BLaER1 (cell line): ENCODE results near the gene CEP55.

Source experiments
- H3K27ac ChIP-seq: shearing (Covaris generic); formaldehyde crosslinking; 2 replicates; pipeline ENCODE4 v1.8.1; 2022
- H3K27me3 ChIP-seq: shearing (Covaris generic); formaldehyde crosslinking; 2 replicates; pipeline ENCODE4 v1.8.1; 2022
- H3K36me3 ChIP-seq: shearing (Covaris generic); formaldehyde crosslinking; 2 replicates; pipeline ENCODE4 v1.8.1; 2022
- H3K4me1 ChIP-seq: shearing (Covaris generic); formaldehyde crosslinking; 2 replicates; pipeline ENCODE4 v1.8.1; 2022
- H3K4me2 ChIP-seq: shearing (Covaris generic); formaldehyde crosslinking; 2 replicates; pipeline ENCODE4 v1.8.1; 2022
- H3K4me3 ChIP-seq: shearing (Covaris generic); formaldehyde crosslinking; 2 replicates; pipeline ENCODE4 v1.8.1; 2022
- H3K9ac ChIP-seq: shearing (Covaris generic); formaldehyde crosslinking; 2 replicates; pipeline ENCODE4 v1.8.1; 2022
- H3K9me3 ChIP-seq: shearing (Covaris generic); formaldehyde crosslinking; 2 replicates; pipeline ENCODE4 v1.8.1; 2022
- H4K20me1 ChIP-seq: shearing (Covaris generic); formaldehyde crosslinking; 2 replicates; pipeline ENCODE4 v1.8.1; 2022
- Cebpa-rat ChIP-seq: shearing (Covaris generic); IDR thresholded peaks from 2 replicates; pipeline ENCODE4 v1.8.1; 2022

CEP55 gene

GRCh38 chr10:93482145-93482834 lies 14.1 kb upstream of the CEP55 start, which contains the start of gene MYOF:
MYOF (minus strand) TSS chr10:93482334; CDS start chr10:93482194, 140 bp downstream.
- H3K27ac ChIP-seq, result no peak within 1 kb of the TSS
- H3K36me3 ChIP-seq, result no peaks in the 10 kb centered on the region
- no peak for TF ChIP-seq Cebpa-rat

GRCh38 chr10:93485690-93486089 lies 10.7 kb upstream of the CEP55 start:
- H3K4me2 ChIP-seq, result no peak overlapping the region
- H3K27me3 ChIP-seq, result peaks cover 17% of the 10 kb centered on the region
- no peaks in the 10 kb centered on the region for H3K9me3 ChIP-seq
- H3K4me3 ChIP-seq, result no peak overlapping the region
- H4K20me1 ChIP-seq, result no peaks in the 10 kb centered on the region
- no peak for TF ChIP-seq Cebpa-rat
- H3K4me1 ChIP-seq, result peaks cover 12% of the 10 kb centered on the region
- no peaks in the 10 kb centered on the region for H3K36me3 ChIP-seq
- H3K27ac ChIP-seq, result no peak overlapping the region
- no peak overlapping the region for H3K9ac ChIP-seq

More at GRCh38 chr10:93482145-93482834, 14.1 kb upstream of the CEP55 start, which contains the start of gene MYOF:
- peak within 1 kb of the TSS; percentile 20; the same call in 1 of the 2 replicates for H3K9ac ChIP-seq
- peaks cover 18% of the 10 kb centered on the region for H3K27me3 ChIP-seq
- no peaks in the 10 kb centered on the region for H3K9me3 ChIP-seq
- peaks cover 12% of the 10 kb centered on the region for H3K4me1 ChIP-seq
- no peaks in the 10 kb centered on the region for H4K20me1 ChIP-seq
- peak within 1 kb of the TSS; percentile 65 for H3K4me3 ChIP-seq
- peak within 1 kb of the TSS; percentile 84 for H3K4me2 ChIP-seq

GRCh38 chr10:93488956-93489528 lies 7.4 kb upstream of the CEP55 start:
- Histone ChIP-seq H3K4me1 (no peaks in the 10 kb centered on the region), H3K9ac (no peak overlapping the region), H3K36me3 (no peaks in the 10 kb centered on the region), H3K9me3 (no peaks in the 10 kb centered on the region), H3K4me3 (no peak overlapping the region), H3K27ac (no peak overlapping the region), H3K4me2 (no peak overlapping the region), H4K20me1 (no peaks in the 10 kb centered on the region), H3K27me3 (no peaks in the 10 kb centered on the region)
- TF ChIP-seq Cebpa-rat, result no peak

GRCh38 chr10:93491602-93492121 lies 4.8 kb upstream of the CEP55 start:
- no peak overlapping the region for H3K4me3 ChIP-seq
- H3K4me2 ChIP-seq, result no peak overlapping the region
- H3K36me3 ChIP-seq, result no peaks in the 10 kb centered on the region
- no peak overlapping the region for H3K9ac ChIP-seq
- no peaks in the 10 kb centered on the region for H4K20me1 ChIP-seq
- TF ChIP-seq Cebpa-rat, result no peak
- no peak overlapping the region for H3K27ac ChIP-seq
- no peaks in the 10 kb centered on the region for H3K27me3 ChIP-seq
- H3K9me3 ChIP-seq, result no peaks in the 10 kb centered on the region
- peaks cover 6% of the 10 kb centered on the region for H3K4me1 ChIP-seq

GRCh38 chr10:93493162-93493561 lies 3.2 kb upstream of the CEP55 start:
- Histone ChIP-seq H3K27me3 (no peaks in the 10 kb centered on the region), H3K9me3 (no peaks in the 10 kb centered on the region), H3K36me3 (no peaks in the 10 kb centered on the region), H3K27ac (no peak overlapping the region), H3K4me1 (peaks cover 20% of the 10 kb centered on the region), H3K4me3 (no peak overlapping the region), H4K20me1 (no peaks in the 10 kb centered on the region), H3K4me2 (no peak overlapping the region), H3K9ac (no peak overlapping the region)
- TF ChIP-seq Cebpa-rat, result no peak

- no peaks in the 10 kb centered on the region for H4K20me1 ChIP-seq
- TF ChIP-seq Cebpa-rat, result no peak
- H3K9ac ChIP-seq, result no peak overlapping the region
- 0 out of 2 replicates have a peak, but pooled peaks cover under 1% of the 10 kb centered on the region for H3K36me3 ChIP-seq
- no peaks in the 10 kb centered on the region for H3K9me3 ChIP-seq
- H3K4me1 ChIP-seq, result peaks cover 26% of the 10 kb centered on the region
- no peak overlapping the region for H3K4me3 ChIP-seq
- no peak overlapping the region for H3K4me2 ChIP-seq
- no peaks in the 10 kb centered on the region for H3K27me3 ChIP-seq
- no peak overlapping the region for H3K27ac ChIP-seq
Observed at GRCh38 chr10:93494494-93494893, 1.9 kb upstream of the CEP55 start.

- H3K36me3 ChIP-seq, result peaks cover 11% of the 10 kb centered on the region; the same call in 1 of the 2 replicates
- H3K27me3 ChIP-seq, result no peaks in the 10 kb centered on the region
- no peak overlapping the region for H3K27ac ChIP-seq
- peak overlapping the region; percentile 78 for H3K4me3 ChIP-seq
- peaks cover 26% of the 10 kb centered on the region for H3K4me1 ChIP-seq
- peak overlapping the region; percentile 74 for H3K9ac ChIP-seq
- TF ChIP-seq Cebpa-rat, result no peak
- H4K20me1 ChIP-seq, result no peaks in the 10 kb centered on the region
- no peaks in the 10 kb centered on the region for H3K9me3 ChIP-seq
- peak overlapping the region; percentile 87 for H3K4me2 ChIP-seq
Observed at GRCh38 chr10:93495654-93496321, 624 bp upstream of the CEP55 start.

- Histone ChIP-seq H3K9me3 (no peaks in the 10 kb centered on the region), H3K4me3 (peak overlapping the region; percentile 7; the same call in 1 of the 2 replicates), H3K36me3 (peaks cover 19% of the 10 kb centered on the region; the same call in 1 of the 2 replicates), H4K20me1 (no peaks in the 10 kb centered on the region), H3K27ac (no peak overlapping the region), H3K27me3 (no peaks in the 10 kb centered on the region), H3K4me2 (peak overlapping the region; percentile 87), H3K4me1 (peaks cover 46% of the 10 kb centered on the region), H3K9ac (no peak overlapping the region)
- no peak for TF ChIP-seq Cebpa-rat
Observed at GRCh38 chr10:93498166-93498565, 1.8 kb downstream of the CEP55 start.

GRCh38 chr10:93501650-93502049 lies 5.2 kb downstream of the CEP55 start:
- no peak overlapping the region for H3K9ac ChIP-seq
- H3K27ac ChIP-seq, result no peak overlapping the region
- no peak for TF ChIP-seq Cebpa-rat
- no peaks in the 10 kb centered on the region for H3K27me3 ChIP-seq
- H3K4me2 ChIP-seq, result peak overlapping the region; percentile 36; the same call in 1 of the 2 replicates
- no peaks in the 10 kb centered on the region for H4K20me1 ChIP-seq
- no peaks in the 10 kb centered on the region for H3K9me3 ChIP-seq
- peaks cover 41% of the 10 kb centered on the region for H3K4me1 ChIP-seq
- H3K4me3 ChIP-seq, result no peak overlapping the region
- peaks cover 54% of the 10 kb centered on the region for H3K36me3 ChIP-seq
